Uterus (tissue), 4 donors: ENCODE data around the gene CDK3. TPM values are rescaled to one million over a fixed set of nuclear protein-coding genes. Genes with fewer than 3 reads are reported as not detected.

Experiments
- DNase-seq, 2 donors: peaks; one replicate each; pipeline ENCODE4 v3.0.0-alpha.2; 2019 to 2020
- H3K27ac ChIP-seq, 2 donors: fragments of 200-600 bp; sonication (generic); 1 replicate in 1 of 2; 2 replicates in 1 of 2; pipeline ENCODE4 v1.5.1; 2016 to 2018
- H3K27me3 ChIP-seq, 2 donors: fragments of 200-600 bp; sonication (generic); one replicate each; pipeline ENCODE4 v1.5.1; 2018 to 2019; ENCODE audit warnings: control low read depth in 1 of 2
- H3K36me3 ChIP-seq, 2 donors: fragments of 200-600 bp; sonication (generic); one replicate each; pipeline ENCODE4 v1.5.1; 2019; ENCODE audit warnings: control low read depth in 1 of 2
- H3K4me1 ChIP-seq, 2 donors: fragments of 200-600 bp; sonication (generic); one replicate each; pipeline ENCODE4 v1.5.1; 2018 to 2019; ENCODE audit warnings: control low read depth in 1 of 2
- H3K4me3 ChIP-seq, 2 donors: fragments of 200-600 bp; sonication (generic); 1 replicate in 1 of 2; 2 replicates in 1 of 2; pipeline ENCODE4 v1.5.1; 2018 to 2019; ENCODE audit warnings: mild to moderate bottlenecking in 1 of 2
- H3K9me3 ChIP-seq, 2 donors: fragments of 200-600 bp; sonication (generic); one replicate each; pipeline ENCODE4 v1.5.1; 2019; ENCODE audit warnings: control low read depth in 1 of 2
- POLR2A ChIP-seq, 2 donors: fragments of 450-650 bp; IDR thresholded peaks; one replicate each; pipeline ENCODE4 v1.6.1; 2016; ENCODE audit warnings: antibody characterized with exemption in 2 of 2, mild to moderate bottlenecking in 1 of 2, moderate library complexity in 1 of 2
- intact Hi-C: fragments of 100-400 bp; cut with DNase I; formaldehyde crosslinking; loops from one replicate; pipeline ENCODE4 v1.15.1; 2023; ENCODE audit warnings: low total_unique reads
- total RNA-seq, 4 donors: library from RNA; depleted of rRNA in 3 of 4; stranded (reverse); fragments of >200 nt in 3 of 4; gene quantifications; one replicate each; pipeline versions ENCODE4 v1.1.0 to v1.2.4, GENCODE V29; 2014 to 2023
- TF ChIP-seq, protein P1 (sequence below), 4 experiments: fragments of 200-600 bp in 2 of 4; fragments of 450-650 bp in 2 of 4; sonication (generic) in 2 of 4; IDR thresholded peaks; one replicate each; pipeline ENCODE4 v1.5.1; 2016 to 2019; ENCODE audit warnings: antibody characterized with exemption in 4 of 4, mild to moderate bottlenecking in 2 of 4, moderate library complexity in 1 of 4
- donor health status: DM: yes; HTN: yes; CAD: no.

CDK3 gene
- total RNA-seq, 4 donors from 2014 or later: 8.5 to 10.8 (median 9.6) TPM; not detected in 1

DNA sequence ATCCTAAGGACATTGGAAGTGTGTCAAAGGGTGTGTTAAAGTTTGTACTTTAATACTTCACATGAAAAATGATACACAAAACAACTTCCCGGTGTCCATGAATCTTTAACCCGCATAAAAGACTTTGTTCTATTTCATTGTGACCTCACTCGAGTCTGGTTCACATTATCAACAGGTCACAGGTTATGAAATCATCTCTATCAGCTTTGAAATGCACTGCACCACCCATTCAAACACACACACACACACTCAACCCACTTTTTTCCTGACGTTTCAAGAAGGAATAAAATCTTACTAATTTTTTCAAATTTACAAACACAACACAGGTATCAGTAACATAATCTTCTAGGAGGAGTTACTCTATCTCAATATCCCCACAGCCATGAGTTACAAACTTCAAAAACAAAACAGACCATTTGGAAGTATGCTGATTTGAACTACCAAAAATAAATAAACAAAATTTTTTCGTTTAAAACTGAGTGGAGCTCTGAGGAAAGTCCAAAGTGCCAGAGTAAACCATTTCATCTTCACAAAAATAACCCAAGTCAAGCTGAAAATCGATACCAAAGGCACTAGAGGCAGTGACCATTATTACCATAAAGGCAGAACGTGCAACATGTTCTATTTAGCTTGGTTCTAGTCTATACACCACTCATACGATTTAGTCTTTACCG is 24.3 kb upstream of the CDK3 start:
- intact Hi-C loops: no loop called here
- no peak for DNase-seq
- H3K9me3 ChIP-seq: no peaks in the 10 kb centered on the region

DNA sequence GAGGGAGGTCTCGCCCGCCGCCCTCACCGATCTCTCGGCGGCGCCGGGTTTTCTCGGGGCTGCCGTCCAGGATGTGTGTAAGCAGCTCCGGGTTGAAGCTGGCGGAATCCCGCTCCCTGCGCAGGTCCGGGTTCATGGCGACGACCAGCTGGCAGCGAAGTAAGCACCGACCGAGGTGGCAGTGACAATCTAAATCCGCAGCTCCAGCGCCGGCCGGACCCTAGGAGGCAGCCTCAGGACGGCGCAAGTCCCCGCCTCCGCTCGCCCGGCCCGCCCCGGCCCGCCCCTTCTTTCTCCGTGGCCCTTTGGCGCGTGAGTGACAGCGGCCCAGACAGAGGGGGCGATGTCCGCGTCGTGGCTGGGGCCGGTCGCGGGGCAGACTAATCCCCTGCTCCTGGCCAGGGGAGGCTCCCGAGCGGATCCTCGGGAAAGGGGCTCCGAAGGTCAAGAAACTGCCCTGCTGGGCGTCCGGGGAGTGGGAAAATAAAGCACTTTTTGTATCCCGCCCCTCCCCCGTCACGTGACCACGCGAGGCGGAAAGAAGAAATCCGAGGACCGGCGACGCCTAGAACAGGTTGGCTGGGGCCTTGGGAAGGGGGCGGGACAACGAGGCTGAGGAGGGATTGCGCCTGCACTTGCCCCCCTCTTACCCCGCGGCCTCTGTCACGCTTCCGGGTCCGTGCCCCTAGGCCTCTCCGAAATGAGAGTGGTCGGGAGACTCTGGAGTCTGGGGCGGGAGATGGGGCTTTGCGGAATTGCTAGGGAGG is 21.5 kb upstream of the CDK3 start, which contains the start of the genes ACOX1 and TEN1:
ACOX1 (minus strand) TSS at position 229 of the 767 bp plus-strand sequence; CDS start at position 136, 93 bp downstream.
TEN1 (plus strand) TSS at position 303 of the 767 bp plus-strand sequence. CDS start 6,953 bp downstream, outside the sequence.
- peak within 1 kb of the TSS; percentile 75 to 99 for H3K4me3 ChIP-seq
- DNase-seq: peak; percentile 97 to 98
- H3K27ac ChIP-seq: peak within 1 kb of the TSS; percentile 99 to 100
- TF ChIP-seq, protein P1, sequence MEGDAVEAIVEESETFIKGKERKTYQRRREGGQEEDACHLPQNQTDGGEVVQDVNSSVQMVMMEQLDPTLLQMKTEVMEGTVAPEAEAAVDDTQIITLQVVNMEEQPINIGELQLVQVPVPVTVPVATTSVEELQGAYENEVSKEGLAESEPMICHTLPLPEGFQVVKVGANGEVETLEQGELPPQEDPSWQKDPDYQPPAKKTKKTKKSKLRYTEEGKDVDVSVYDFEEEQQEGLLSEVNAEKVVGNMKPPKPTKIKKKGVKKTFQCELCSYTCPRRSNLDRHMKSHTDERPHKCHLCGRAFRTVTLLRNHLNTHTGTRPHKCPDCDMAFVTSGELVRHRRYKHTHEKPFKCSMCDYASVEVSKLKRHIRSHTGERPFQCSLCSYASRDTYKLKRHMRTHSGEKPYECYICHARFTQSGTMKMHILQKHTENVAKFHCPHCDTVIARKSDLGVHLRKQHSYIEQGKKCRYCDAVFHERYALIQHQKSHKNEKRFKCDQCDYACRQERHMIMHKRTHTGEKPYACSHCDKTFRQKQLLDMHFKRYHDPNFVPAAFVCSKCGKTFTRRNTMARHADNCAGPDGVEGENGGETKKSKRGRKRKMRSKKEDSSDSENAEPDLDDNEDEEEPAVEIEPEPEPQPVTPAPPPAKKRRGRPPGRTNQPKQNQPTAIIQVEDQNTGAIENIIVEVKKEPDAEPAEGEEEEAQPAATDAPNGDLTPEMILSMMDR (IDR thresholded peaks at IDR 0.05): peak in 3 of 4 experiments; percentile 34 to 55 (median 43)
- peak; percentile 75 to 93 for TF ChIP-seq POLR2A (IDR thresholded peaks at IDR 0.05)
- no peaks in the 10 kb centered on the region for H3K4me1 ChIP-seq
- H3K9me3 ChIP-seq: no peaks in the 10 kb centered on the region
- no peaks in the 10 kb centered on the region for H3K36me3 ChIP-seq
- intact Hi-C loops: no loop called here
- H3K27me3 ChIP-seq: no peaks in the 10 kb centered on the region

More for the DNA sequence above, 24.3 kb upstream of the CDK3 start:
- H3K4me3 ChIP-seq: no peak overlapping the region
- no peaks in the 10 kb centered on the region for H3K4me1 ChIP-seq
- no peaks in the 10 kb centered on the region for H3K27me3 ChIP-seq
- no peaks in the 10 kb centered on the region for H3K36me3 ChIP-seq
- no peak overlapping the region for H3K27ac ChIP-seq
- TF ChIP-seq, protein P1 (IDR thresholded peaks at IDR 0.05): no peak
- TF ChIP-seq POLR2A (IDR thresholded peaks at IDR 0.05): no peak

DNA sequence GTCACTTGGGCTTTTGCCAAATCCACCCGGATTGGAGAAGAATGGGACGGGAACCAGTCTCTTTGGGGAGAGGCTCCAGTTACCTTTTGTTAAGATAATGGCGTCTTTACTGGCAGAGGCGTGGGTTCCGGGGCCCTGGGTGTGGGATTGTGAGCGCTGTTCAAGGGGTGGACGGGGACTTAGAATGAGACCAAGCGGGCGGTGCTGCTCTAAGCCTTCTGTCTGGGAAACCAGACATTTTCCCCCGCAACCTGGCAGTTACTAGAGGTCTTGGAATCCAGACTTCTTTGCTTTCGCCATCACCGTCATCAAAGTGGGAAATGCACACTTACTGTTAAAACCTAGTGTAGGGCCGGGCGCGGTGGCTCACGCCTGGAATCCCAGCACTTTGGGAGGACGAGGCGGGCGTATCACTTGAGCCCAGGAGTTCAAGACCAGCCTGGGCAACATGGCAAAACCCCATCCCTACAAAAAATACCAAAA is 20.9 kb upstream of the CDK3 start:
- H3K27ac ChIP-seq: peak overlapping the region; percentile 99 to 100
- H3K4me1 ChIP-seq: no peaks in the 10 kb centered on the region
- no peak for DNase-seq
- TF ChIP-seq, protein P1 (IDR thresholded peaks at IDR 0.05): no peak
- TF ChIP-seq POLR2A (IDR thresholded peaks at IDR 0.05): no peak
- no peaks in the 10 kb centered on the region for H3K36me3 ChIP-seq
- no peaks in the 10 kb centered on the region for H3K27me3 ChIP-seq
- H3K4me3 ChIP-seq: peak overlapping the region; percentile 75 to 99
- intact Hi-C loops: no loop called here
- no peaks in the 10 kb centered on the region for H3K9me3 ChIP-seq

DNA sequence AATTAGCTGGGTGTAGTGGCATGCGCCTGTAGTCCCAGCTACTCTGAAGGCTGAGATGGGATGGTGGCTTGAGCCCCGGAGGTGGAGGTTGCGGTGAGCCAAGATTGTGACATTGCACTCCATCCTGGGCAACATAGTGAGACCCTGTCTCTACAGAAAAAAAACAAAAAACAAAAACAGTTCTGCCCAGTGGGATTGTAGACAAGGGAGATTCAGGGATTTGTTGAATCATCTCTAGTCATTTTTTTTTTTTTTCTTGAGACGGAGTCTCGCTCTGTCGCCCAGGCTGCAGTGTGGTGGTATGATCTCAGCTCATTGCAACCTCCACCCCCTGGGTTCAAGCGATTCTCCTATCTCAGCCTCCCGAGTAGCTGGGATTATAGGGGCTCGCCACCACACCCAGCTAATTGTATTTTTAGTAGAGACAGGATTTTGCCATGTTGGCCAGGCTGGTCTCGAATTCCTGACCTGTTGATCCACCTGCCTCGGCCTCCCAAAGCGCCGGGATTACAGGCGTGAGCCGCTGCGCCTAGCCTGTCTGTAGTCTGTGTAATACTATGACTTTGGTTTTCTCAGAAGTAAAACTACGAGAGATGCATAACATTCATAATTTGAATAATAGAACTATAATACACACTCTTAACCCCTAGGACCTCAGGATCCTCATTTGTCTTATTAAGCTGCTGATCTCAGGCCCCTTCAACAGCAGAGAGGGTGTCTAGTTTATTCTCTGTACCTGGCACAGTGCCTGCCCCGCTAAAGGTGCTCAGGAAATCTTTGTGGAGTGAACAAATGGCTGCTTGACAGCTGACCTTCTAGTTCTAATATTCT is 20.3 kb upstream of the CDK3 start:
- peak overlapping the region; percentile 75 to 99 for H3K4me3 ChIP-seq
- no peaks in the 10 kb centered on the region for H3K27me3 ChIP-seq
- peak overlapping the region; percentile 99 to 100 for H3K27ac ChIP-seq
- DNase-seq: no peak
- intact Hi-C loops: no loop called here
- H3K4me1 ChIP-seq: no peaks in the 10 kb centered on the region
- no peaks in the 10 kb centered on the region for H3K9me3 ChIP-seq
- H3K36me3 ChIP-seq: no peaks in the 10 kb centered on the region
- TF ChIP-seq POLR2A (IDR thresholded peaks at IDR 0.05): no peak
- TF ChIP-seq, protein P1 (IDR thresholded peaks at IDR 0.05): no peak
